ENCODE results near the gene CD84. TPM values are rescaled to one million over a fixed set of nuclear protein-coding genes. Genes with fewer than 3 reads are reported as not detected.

The CD84 gene, protein sequence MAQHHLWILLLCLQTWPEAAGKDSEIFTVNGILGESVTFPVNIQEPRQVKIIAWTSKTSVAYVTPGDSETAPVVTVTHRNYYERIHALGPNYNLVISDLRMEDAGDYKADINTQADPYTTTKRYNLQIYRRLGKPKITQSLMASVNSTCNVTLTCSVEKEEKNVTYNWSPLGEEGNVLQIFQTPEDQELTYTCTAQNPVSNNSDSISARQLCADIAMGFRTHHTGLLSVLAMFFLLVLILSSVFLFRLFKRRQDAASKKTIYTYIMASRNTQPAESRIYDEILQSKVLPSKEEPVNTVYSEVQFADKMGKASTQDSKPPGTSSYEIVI
- not detected in 2 replicates for total RNA-seq

DNA sequence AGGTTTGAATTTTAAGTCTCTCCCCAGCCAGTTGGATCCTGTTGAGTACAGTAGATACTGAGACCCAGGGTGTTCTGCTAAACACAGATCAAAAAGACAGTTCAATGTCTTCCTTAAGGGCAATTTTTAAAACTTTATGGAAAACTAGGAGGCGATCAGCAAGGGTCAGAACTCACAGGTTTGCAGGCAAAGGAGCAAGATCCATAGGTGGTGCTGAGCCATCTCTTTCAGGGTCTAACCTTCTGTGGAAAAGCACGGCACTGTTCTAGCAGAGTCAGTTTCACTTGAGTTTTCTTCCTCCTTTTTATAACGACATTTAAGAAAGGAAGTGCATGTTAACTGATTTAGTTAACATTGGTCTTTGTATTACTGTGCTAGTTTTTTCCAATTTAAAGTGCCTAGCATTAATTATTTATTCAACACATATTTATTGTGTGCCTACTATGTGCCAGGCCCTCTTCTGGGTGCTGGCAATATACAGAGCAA, at the start of gene CD84:
Gene CD84 (minus strand): TSS at position 281 of the 486 bp plus-strand sequence. CDS start 59 bp downstream, at position 222.

DNA sequence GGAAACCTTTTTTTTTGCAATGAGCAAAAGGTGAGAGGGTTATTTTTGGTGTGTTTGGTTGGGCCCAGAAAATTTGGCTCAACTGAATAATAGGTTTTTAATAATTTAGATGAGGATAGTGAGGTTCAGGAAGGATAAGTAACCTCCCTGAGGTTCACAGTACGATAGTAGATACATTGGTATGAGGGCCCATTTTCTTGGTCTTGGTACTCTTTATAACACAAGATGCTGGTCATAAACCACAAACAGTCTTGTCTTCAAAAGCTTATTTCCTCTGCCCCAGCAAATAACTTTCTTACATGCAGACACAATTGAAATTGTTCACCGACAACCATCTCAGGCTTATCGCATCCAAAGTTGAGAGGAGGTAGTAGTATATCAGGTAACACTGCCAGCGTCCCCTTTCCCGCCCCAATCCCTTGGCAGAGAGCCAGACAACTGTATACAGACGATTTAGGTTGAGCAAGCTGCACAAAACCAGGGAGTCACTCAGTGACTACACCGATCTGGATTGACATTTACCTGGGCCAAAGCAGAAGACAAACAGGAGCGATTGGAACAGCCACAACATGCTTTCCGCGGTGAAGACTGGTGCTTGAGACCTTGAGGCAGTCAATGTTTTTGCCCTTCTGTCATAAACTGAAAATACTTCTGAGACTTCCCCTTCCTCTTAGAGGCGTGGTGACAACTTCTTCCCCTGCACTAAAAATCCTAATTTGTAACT, 56.5 kb downstream of the CD84 start, which contains the start of gene SLAMF6:
Gene SLAMF6 (minus strand): TSS at position 634 of the 724 bp plus-strand sequence. CDS start 63 bp downstream, at position 571.

Other genes starting within 250 kb of the CD84 start
- gene COPA, start 236.2 kb downstream of the CD84 start, total RNA-seq = 191 and 193 TPM in 2 replicates
- gene NCSTN, start 236.1 kb downstream of the CD84 start, total RNA-seq = 56.0 and 68.1 TPM in 2 replicates
- under 0.01 TPM in 1 of 2 replicates, not detected in the other for gene NHLH1, start 212.4 kb downstream of the CD84 start, total RNA-seq
- gene VANGL2, start 178.9 kb downstream of the CD84 start, total RNA-seq = 0.89 and 1.0 TPM in 2 replicates
- gene SLAMF6, start 56.2 kb downstream of the CD84 start, total RNA-seq = not detected in 2 replicates
- gene SLAMF1, start 67.5 kb upstream of the CD84 start, total RNA-seq = not detected in 2 replicates
- gene CD48, start 132.3 kb upstream of the CD84 start, total RNA-seq = not detected in 2 replicates
- gene SLAMF7, start 159.8 kb upstream of the CD84 start, total RNA-seq = not detected in 2 replicates
- not detected in 2 replicates for gene LY9, start 216.7 kb upstream of the CD84 start, total RNA-seq